ENCODE measurements around the gene GART. TPM values are rescaled to one million over a fixed set of nuclear protein-coding genes. Genes with fewer than 3 reads are reported as not detected.

GART gene
- total and polyA plus RNA-seq, 2 of the 4 experiments (the other 2 are of a cell fraction): 29.9 to 73.8 TPM

DNA sequence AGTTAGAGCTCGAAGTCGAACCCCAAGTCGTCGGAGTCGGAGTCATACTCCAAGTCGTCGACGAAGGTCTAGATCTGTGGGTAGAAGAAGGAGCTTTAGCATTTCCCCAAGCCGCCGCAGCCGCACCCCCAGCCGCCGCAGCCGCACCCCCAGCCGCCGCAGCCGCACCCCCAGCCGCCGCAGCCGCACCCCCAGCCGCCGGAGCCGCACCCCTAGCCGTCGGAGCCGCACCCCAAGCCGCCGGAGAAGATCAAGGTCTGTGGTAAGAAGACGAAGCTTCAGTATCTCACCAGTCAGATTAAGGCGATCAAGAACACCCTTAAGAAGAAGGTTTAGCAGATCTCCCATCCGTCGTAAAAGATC is 13.0 kb upstream of the GART start:
- in situ Hi-C loops (cut with MboI; ENCODE audit: low sequenced_read_pairs): no loop called here
- no peak for ATAC-seq (ENCODE audit: low read depth)

More for the DNA sequence above, 13.0 kb upstream of the GART start:
- POLR2A ChIA-PET (ENCODE audit: unreplicated experiment): no interaction called here
- CTCF ChIA-PET: no interaction called here
- dilution Hi-C loops (cut with HindIII; ENCODE audit: low sequenced_read_pairs, unreplicated experiment): no loop called here
- Histone ChIP-seq H3K9me3 (ENCODE audit: control insufficient read depth, insufficient read depth, low read length) (no peaks in the 10 kb centered on the region), H4K91ac (ENCODE audit: insufficient read depth, low read depth, low read length) (no peak overlapping the region), H2BK5ac (ENCODE audit: low read depth, low read length, poor library complexity, severe bottlenecking) (no peak overlapping the region), H3K56ac (ENCODE audit: extremely low read depth, insufficient read depth, low read length) (no peak overlapping the region), H3K4me2 (ENCODE audit: low read depth, low read length) (no peak overlapping the region), H2BK120ac (ENCODE audit: low read depth, low read length) (no peak overlapping the region), H2BK20ac (ENCODE audit: low read depth, low read length) (no peak overlapping the region), H3K4ac (ENCODE audit: low read depth, low read length) (no peak overlapping the region), H3K9me1 (ENCODE audit: insufficient read depth, low read length) (peaks cover 19% of the 10 kb centered on the region), H3K18ac (ENCODE audit: low read depth, low read length) (no peak overlapping the region), H3K4me3 (ENCODE audit: insufficient read depth, low read depth, low read length) (no peak overlapping the region), H2BK15ac (ENCODE audit: low read depth, low read length) (no peak overlapping the region), H3K36me3 (ENCODE audit: control insufficient read depth, insufficient read depth, low read length) (peaks cover 74% of the 10 kb centered on the region), H3K9ac (ENCODE audit: low read depth, low read length) (no peak overlapping the region), H3K14ac (replicated peaks; ENCODE audit: low read depth, low read length) (no peak overlapping the region), H3K4me1 (ENCODE audit: control insufficient read depth, insufficient read depth, low read length) (peaks cover 2% of the 10 kb centered on the region; the same call in 1 of the 2 replicates), H4K8ac (ENCODE audit: low read depth in 2 of 2, low read length in 2 of 2) (no peak overlapping the region), H4K20me1 (ENCODE audit: insufficient read depth, low read length) (peaks cover 99% of the 10 kb centered on the region), H2AK9ac (replicated peaks; ENCODE audit: low read depth, low read length, poor library complexity) (no peak overlapping the region), H2AFZ (replicated peaks; ENCODE audit: low read length, poor library complexity) (no peak overlapping the region), H3K27me3 (ENCODE audit: control insufficient read depth, insufficient read depth, low read length) (no peaks in the 10 kb centered on the region), H3K79me1 (ENCODE audit: low read depth in 1 of 2, low read length in 2 of 2) (peaks cover 45 to 79% of the 10 kb centered on the region in 2 experiments), H3K23ac (ENCODE audit: low read depth, low read length) (no peak overlapping the region), H2AK5ac (ENCODE audit: low read depth, low read length) (no peak overlapping the region), H3K27ac (ENCODE audit: insufficient read depth, low read length) (no peak overlapping the region), H4K5ac (ENCODE audit: low read depth, low read length) (no peak overlapping the region)
- no peak for DNase-seq
- WGBS, 2 experiments (ENCODE audit: extremely low coverage in 2 of 2, insufficient read length in 1 of 2): 100% methylated on average over 3 of the region's 32 CpGs; no CpG with 5 or more reads in 1 of the 2 experiments
- BruUV-seq (replicated peaks): no TSS peak
- TF ChIP-seq, protein P1, sequence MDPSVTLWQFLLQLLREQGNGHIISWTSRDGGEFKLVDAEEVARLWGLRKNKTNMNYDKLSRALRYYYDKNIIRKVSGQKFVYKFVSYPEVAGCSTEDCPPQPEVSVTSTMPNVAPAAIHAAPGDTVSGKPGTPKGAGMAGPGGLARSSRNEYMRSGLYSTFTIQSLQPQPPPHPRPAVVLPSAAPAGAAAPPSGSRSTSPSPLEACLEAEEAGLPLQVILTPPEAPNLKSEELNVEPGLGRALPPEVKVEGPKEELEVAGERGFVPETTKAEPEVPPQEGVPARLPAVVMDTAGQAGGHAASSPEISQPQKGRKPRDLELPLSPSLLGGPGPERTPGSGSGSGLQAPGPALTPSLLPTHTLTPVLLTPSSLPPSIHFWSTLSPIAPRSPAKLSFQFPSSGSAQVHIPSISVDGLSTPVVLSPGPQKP (IDR thresholded peaks at IDR 0.05; ENCODE audit: borderline replicate concordance, low read depth, low read length): no peak
- TF ChIP-seq, protein P2, sequence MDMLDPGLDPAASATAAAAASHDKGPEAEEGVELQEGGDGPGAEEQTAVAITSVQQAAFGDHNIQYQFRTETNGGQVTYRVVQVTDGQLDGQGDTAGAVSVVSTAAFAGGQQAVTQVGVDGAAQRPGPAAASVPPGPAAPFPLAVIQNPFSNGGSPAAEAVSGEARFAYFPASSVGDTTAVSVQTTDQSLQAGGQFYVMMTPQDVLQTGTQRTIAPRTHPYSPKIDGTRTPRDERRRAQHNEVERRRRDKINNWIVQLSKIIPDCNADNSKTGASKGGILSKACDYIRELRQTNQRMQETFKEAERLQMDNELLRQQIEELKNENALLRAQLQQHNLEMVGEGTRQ (IDR thresholded peaks at IDR 0.05; ENCODE audit: low read depth, low read length): no peak
- TF ChIP-seq CEBPB (IDR thresholded peaks at IDR 0.05; ENCODE audit: low read depth, low read length) (no peak), SMC3 (IDR thresholded peaks at IDR 0.05; ENCODE audit: low read depth, low read length) (no peak), RFX5 (IDR thresholded peaks at IDR 0.05; ENCODE audit: low read depth, low read length) (no peak), NFE2L2 (IDR thresholded peaks at IDR 0.05; ENCODE audit: low read depth, low read length) (no peak), RCOR1 (IDR thresholded peaks at IDR 0.05; ENCODE audit: insufficient replicate concordance, low read length) (no peak), MAZ (IDR thresholded peaks at IDR 0.05; ENCODE audit: borderline replicate concordance, low read depth, low read length) (no peak), MXI1 (IDR thresholded peaks at IDR 0.05; ENCODE audit: borderline replicate concordance, low read depth, low read length) (no peak), CHD1 (IDR thresholded peaks at IDR 0.05; ENCODE audit: low read depth, low read length) (no peak)
- TF ChIP-seq, protein P3, sequence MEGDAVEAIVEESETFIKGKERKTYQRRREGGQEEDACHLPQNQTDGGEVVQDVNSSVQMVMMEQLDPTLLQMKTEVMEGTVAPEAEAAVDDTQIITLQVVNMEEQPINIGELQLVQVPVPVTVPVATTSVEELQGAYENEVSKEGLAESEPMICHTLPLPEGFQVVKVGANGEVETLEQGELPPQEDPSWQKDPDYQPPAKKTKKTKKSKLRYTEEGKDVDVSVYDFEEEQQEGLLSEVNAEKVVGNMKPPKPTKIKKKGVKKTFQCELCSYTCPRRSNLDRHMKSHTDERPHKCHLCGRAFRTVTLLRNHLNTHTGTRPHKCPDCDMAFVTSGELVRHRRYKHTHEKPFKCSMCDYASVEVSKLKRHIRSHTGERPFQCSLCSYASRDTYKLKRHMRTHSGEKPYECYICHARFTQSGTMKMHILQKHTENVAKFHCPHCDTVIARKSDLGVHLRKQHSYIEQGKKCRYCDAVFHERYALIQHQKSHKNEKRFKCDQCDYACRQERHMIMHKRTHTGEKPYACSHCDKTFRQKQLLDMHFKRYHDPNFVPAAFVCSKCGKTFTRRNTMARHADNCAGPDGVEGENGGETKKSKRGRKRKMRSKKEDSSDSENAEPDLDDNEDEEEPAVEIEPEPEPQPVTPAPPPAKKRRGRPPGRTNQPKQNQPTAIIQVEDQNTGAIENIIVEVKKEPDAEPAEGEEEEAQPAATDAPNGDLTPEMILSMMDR (conservative IDR thresholded peaks at IDR 0.05; ENCODE audit: low read depth, low read length): no peak
- intact Hi-C loops (cut with micrococcal nuclease): no loop called here

Measured in IMR-90 (cell line).